HCT116 (cell line): ENCODE data around the gene TMEM25.

Experiments
- CEBPB ChIP-seq: IDR thresholded peaks from 2 replicates; pipeline ENCODE4 v1.6.1; 2012; ENCODE audit warnings: low read depth
- JUND ChIP-seq: IDR thresholded peaks from 2 replicates; pipeline ENCODE4 v1.6.1; 2012
- POLR2A ChIP-seq: IDR thresholded peaks from 2 replicates; pipeline ENCODE4 v1.7.0; 2011; ENCODE audit warnings: borderline replicate concordance; ENCODE audit not compliant: insufficient read depth, insufficient read length; ENCODE audit errors: extremely low read depth
- POLR2AphosphoS5 ChIP-seq: IDR thresholded peaks from 2 replicates; pipeline ENCODE4 v1.6.1; 2011; ENCODE audit warnings: mild to moderate bottlenecking, low read depth, low read length, moderate library complexity
- SIN3A ChIP-seq: IDR thresholded peaks from 2 replicates; pipeline ENCODE4 v1.6.1; 2012; ENCODE audit warnings: low read depth
- TF ChIP-seq, protein P1 (sequence below), 3 experiments: fragments of 200-600 bp in 1 of 3; sonication (generic) in 1 of 3; IDR thresholded peaks in 2 of 3; conservative IDR thresholded peaks in 1 of 3; 2 replicates each; pipeline ENCODE4 v1.5.1; 2012 to 2017; ENCODE audit warnings: low read depth in 2 of 3, low read length in 2 of 3, antibody characterized with exemption in 1 of 3, borderline replicate concordance in 1 of 3, control low read depth in 1 of 3, mild to moderate bottlenecking in 1 of 3, mixed read lengths in 1 of 3, mixed run types in 1 of 3, moderate library complexity in 1 of 3; ENCODE audit not compliant: insufficient read depth in 1 of 3
- TF ChIP-seq, protein P2 (sequence below): IDR thresholded peaks from 2 replicates; pipeline ENCODE4 v1.6.1; 2012

DNA sequence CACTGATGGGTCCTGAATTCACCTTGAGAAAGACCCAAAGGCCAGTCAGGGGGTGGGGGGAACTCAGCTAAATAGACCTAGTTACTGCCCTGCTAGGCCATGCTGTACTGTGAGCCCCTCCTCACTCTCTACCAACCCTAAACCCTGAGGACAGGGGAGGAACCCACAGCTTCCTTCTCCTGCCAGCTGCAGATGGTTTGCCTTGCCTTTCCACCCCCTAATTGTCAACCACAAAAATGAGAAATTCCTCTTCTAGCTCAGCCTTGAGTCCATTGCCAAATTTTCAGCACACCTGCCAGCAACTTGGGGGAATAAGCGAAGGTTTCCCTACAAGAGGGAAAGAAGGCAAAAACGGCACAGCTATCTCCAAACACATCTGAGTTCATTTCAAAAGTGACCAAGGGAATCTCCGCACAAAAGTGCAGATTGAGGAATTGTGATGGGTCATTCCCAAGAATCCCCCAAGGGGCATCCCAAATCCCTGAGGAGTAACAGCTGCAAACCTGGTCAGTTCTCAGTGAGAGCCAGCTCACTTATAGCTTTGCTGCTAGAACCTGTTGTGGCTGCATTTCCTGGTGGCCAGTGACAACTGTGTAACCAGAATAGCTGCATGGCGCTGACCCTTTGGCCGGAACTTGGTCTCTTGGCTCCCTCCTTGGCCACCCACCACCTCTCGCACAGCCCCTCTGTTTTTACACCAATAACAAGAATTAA is 6.1 kb upstream of the TMEM25 start:
- TF ChIP-seq, protein P1, sequence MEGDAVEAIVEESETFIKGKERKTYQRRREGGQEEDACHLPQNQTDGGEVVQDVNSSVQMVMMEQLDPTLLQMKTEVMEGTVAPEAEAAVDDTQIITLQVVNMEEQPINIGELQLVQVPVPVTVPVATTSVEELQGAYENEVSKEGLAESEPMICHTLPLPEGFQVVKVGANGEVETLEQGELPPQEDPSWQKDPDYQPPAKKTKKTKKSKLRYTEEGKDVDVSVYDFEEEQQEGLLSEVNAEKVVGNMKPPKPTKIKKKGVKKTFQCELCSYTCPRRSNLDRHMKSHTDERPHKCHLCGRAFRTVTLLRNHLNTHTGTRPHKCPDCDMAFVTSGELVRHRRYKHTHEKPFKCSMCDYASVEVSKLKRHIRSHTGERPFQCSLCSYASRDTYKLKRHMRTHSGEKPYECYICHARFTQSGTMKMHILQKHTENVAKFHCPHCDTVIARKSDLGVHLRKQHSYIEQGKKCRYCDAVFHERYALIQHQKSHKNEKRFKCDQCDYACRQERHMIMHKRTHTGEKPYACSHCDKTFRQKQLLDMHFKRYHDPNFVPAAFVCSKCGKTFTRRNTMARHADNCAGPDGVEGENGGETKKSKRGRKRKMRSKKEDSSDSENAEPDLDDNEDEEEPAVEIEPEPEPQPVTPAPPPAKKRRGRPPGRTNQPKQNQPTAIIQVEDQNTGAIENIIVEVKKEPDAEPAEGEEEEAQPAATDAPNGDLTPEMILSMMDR (IDR thresholded peaks at IDR 0.05 in 2 of 3, conservative IDR thresholded peaks at IDR 0.05 in 1 of 3; ENCODE audit: borderline replicate concordance in 1 of 3, insufficient read depth in 1 of 3, low read depth in 2 of 3, low read length in 2 of 3) = no peak
- TF ChIP-seq POLR2AphosphoS5 = no peak
- TF ChIP-seq, protein P2, sequence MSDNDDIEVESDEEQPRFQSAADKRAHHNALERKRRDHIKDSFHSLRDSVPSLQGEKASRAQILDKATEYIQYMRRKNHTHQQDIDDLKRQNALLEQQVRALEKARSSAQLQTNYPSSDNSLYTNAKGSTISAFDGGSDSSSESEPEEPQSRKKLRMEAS = no peak
- TF ChIP-seq CEBPB = no peak
- TF ChIP-seq JUND = no peak
- no peak for TF ChIP-seq SIN3A
- no peak for TF ChIP-seq POLR2A
